ENCODE measurements around the gene PRPF38B.

DNA sequence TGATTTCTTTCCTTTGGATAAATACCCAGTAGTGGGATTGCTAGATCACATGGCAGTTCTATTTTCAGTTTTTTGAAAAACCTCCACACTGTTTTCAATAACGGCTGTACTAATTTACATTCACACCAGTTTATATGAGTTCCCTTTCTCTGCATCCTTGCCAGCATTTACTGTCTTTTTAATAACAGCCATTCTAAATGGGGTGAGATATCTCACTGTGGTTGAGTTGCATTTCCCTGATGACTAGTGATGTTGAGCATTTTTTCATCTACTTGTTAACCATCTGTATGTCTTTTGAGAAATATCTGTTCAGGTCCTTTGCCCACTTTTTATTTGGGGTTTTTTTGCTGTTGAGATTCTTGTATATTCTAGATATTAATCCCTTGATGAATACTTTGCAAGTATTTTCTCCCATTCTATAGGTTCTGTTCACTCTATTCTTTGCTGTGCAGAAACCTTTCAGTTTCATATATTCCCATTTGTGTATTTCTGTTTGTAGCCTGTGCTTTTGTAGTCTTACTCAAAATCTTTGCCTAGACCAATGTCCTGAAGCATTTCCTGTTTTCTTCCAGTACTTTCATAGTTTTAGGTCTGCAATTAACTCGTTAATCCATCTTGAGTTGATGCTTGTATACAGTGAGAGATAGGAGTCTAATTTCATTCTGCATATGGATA lies 38.5 kb upstream of the PRPF38B start:
- TF ChIP-seq CTCF (IDR thresholded peaks at IDR 0.05; ENCODE audit: low read depth, low read length) (no peak), MAX (IDR thresholded peaks at IDR 0.05; ENCODE audit: low read depth, low read length) (no peak)
